Upper lobe of left lung (tissue), 6 donors: Measurements from ENCODE around the gene ZWILCH. TPM values are rescaled to one million over a fixed set of nuclear protein-coding genes. Genes with fewer than 3 reads are reported as not detected.

ENCODE experiments used
- small RNA-seq, 4 donors: library from RNA; depleted of rRNA; stranded (forward); fragments of <200 nt; gene quantifications; one replicate each; pipeline ENCODE3, GENCODE V24; 2016
- total RNA-seq, 6 donors: library from RNA; depleted of rRNA in 4 of 6; stranded (reverse); fragments of >200 nt in 4 of 6; gene quantifications; one replicate each; pipeline versions ENCODE4 v1.1.0 to v1.2.1, GENCODE V29; 2016 to 2021
- donor health status: DM: no; HTN: no; CAD: no; lungs with moderate emphysema.
- donor health status: DM: no; HTN: yes; CAD: no; lungs with severe emphysema.

ZWILCH gene
- total RNA-seq, 6 donors from 2014 or later: 0.33 to 6.3 (median 5.1) TPM

Small RNA genes within 50 kb of the gene (small RNA-seq; reads per million reads assigned to genes)
- gene MIR4512 (0 to 0.06 (median 0) reads per million in 4 donors), gene RF01159 (0 reads per million in 4 donors), gene SNORD16 (0 reads per million in 4 donors), gene SNORD18A (0 reads per million in 4 donors), gene SNORD18B (0 reads per million in 4 donors), gene SNORD18C (0 reads per million in 4 donors)

Other genes starting within 250 kb of the ZWILCH start
- gene DIS3L, start 211.8 kb upstream of the ZWILCH start, total RNA-seq: 10 to 100 TPM; 20.1 to 48.2 (median 26.9) TPM
- gene TIPIN, start 148.6 kb upstream of the ZWILCH start, total RNA-seq: 10 to 100 TPM in 1 of 6 donors, 1 to 10 TPM in 5; 1.2 to 10.8 (median 5.7) TPM
- 10 to 100 TPM; 38.5 to 80.3 (median 62.4) TPM for gene MAP2K1, start 118.4 kb upstream of the ZWILCH start, total RNA-seq
- 10 to 100 TPM; 19.0 to 35.1 (median 25.5) TPM for gene SNAPC5, start 7.6 kb upstream of the ZWILCH start, total RNA-seq
- gene RPL4, start 471 bp upstream of the ZWILCH start, total RNA-seq: 1,000 to 10,000 TPM in 5 of 6 donors, 100 to 1,000 TPM in 1; 807 to 2,526 (median 1,681) TPM
- not detected for gene LCTL, start 60.7 kb downstream of the ZWILCH start, total RNA-seq
- 100 to 1,000 TPM in 3 of 6 donors, 10 to 100 TPM in 3; 76.6 to 377 (median 102) TPM for gene SMAD6, start 196.9 kb downstream of the ZWILCH start, total RNA-seq